ENCODE measurements around the gene ECM2.

The ECM2 gene

DNA sequence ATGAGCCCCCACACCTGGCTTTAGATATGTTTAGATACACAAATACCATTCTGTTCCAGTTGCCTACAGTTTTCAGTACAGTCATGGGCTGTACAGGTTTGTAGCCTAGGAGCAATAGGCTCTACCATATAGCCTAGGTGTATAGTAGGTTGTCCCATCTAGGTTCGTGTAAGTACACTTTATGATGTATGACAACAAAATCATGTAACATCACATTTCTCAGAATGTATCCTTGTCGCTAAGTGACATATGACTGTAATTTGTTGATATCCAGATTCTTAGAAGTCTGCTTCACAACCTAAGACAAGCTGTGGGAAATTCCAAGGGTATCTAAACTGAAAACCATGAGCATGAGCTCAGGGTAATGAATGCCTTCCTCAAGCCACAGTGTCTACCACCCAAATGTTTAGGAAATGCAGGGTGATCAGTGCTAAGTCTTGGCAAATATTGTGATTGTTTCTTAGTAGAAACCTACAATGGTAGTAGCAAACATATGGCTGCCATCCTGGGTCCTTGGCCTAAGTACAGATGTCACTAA is 8.4 kb downstream of the ECM2 start:
- no peak for DNase-seq

DNA sequence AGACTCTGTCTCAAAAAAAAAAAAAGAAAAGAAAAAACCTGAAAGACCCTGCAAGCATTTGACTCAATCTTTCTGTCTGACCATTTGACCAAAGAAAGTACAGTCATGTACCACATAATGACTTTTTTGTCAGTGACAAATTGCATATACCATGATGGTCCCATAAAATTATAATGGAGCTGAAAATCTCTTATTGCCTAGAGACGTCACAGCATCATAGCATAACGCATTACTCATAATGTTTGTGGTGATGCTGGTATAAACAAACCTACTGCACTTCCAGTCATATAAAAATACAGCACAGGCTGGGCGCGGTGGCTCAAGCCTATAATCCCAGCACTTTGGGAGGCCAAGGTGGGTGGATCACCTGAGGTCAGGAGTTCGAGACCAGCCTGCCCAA is 10.5 kb downstream of the ECM2 start:
- DNase-seq = no peak

DNA sequence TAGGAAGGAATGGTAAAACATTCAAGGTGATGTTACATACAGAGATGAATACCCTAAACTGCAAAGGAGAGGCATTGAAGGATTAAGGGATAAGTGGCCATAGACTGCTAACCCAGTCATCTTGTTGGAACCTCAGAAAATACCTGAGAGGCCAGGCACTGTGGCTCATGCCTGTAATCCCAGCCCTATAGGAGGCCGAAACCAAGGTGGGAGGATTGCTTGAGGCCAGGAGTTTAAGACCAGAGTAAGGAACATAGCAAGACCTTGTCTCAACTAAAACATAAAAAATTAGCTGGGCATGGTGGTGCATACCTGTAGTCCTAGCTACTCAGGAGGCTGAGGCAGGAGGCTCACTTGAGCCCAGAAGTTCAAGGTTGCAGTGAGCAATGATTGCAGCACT is 10.9 kb downstream of the ECM2 start:
- no peak for DNase-seq

DNA sequence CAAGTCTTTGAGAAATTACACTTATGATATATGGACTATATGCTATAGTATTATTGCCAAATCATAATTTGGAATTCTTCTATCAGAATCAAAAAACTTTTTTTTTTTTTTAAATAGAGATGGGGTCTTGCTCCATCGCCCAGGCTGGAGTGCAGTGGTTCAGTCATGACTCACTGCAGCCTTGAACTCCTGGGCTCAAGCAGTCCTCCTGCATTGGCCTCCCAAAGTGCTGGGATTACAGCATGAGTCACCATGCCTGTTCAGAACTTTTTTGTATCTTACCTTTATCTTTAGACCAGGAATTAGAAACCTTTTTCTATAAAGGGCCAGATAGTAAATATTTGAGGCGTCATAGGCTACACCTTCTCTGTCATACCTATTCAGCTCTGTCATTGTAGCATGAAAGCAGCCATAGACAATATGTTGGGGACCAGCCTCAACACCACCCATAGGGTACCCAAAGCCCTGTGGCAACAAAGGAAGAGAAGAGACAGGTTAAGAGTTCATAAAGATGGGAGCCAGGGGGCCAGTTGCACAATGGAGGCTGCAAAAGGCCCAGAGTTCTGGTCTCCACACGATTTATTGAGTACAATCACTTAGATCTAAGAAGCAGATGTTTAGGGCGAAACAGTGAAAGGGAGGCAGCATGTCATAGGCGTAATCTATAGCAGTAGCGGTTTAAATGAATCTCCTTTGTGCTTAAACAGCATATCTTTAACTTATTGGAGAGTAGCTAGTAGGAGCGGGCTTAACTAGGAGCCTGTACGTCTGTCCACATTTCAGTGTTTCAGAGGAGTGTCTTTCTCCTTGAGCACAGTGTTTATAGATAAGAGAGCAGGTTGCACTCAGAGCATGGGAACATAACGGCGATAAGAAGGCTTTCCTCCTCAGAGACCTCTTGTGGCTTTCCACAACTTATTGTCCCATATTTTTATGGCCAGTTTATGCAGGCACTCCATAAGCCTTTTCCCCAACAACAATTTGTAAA is 12.5 kb downstream of the ECM2 start:
- DNase-seq = no peak

DNA sequence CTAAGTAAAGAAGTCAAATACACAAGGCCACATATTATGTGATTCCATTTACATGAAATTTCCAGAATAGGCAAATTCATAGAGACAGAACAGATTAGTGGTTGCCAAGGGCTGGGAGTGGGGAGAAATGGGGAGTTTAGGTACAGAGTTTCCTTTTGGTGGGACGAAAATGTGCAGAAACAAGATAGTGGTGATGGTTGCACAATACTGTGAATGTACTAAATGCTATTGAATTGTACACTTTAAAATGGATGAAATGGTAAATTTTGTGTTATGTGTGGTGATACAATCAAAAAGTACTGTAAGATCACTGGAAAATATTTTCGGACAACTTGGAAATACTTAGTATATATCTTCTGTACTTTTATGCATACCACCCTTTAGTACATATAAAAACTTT is 15.0 kb downstream of the ECM2 start:
- no peak for DNase-seq

DNA sequence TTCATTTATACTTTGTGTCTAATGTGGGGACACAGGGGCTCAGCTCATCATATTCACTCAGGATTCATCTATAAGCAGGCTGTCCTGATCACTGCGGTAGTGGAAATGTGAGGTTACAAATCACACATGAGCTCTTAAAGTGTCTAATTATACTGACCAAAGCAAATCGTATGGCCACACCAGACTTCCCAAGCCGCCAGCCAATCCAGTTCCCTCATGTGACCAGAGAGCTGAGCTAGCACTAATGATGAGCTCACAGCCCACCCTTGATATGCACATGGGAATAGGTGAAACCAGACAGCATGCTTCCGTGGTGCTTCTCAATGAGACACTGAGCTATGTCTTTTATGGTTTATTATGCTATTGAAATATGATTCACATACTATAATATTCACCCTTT is 17.6 kb downstream of the ECM2 start:
- no peak for DNase-seq

DNA sequence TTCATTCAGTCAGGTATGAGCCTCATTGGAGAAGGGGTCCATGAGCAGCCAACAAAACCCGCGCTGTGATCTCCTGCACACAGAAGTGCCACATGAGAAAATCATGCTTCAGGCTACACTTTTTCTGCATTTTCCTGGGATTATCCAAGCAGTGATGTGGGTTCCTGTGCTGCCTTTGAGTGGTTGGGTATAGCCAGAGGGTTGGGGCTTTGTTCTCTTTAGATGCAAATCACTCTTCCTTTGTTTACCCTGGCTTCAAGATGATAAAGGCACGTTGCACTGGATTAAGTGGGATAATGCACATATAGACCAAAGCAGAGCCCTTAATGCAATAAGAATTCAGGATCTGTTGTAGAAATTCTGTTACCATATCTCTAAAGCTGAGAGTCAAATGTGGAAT is 18.7 kb downstream of the ECM2 start:
- DNase-seq = no peak

DNA sequence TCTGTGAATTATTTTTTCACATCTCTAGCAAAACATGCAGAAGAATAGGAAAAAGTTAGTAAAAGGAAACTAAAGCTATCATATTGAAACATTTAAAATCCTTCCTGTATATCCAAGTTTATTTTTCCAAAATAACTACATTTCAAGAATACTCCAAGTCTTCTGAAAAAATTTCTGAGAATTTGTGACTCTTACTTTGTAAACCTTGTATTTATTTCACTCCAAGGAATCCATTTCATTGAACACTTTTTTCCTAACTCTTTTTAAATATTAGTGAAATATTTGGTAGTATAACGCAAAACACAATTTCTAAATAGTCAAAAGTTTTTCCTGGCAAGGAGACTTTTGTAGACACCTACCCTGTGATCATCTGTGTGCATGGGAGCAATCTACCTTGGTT is 19.3 kb downstream of the ECM2 start:
- no peak for DNase-seq

DNA sequence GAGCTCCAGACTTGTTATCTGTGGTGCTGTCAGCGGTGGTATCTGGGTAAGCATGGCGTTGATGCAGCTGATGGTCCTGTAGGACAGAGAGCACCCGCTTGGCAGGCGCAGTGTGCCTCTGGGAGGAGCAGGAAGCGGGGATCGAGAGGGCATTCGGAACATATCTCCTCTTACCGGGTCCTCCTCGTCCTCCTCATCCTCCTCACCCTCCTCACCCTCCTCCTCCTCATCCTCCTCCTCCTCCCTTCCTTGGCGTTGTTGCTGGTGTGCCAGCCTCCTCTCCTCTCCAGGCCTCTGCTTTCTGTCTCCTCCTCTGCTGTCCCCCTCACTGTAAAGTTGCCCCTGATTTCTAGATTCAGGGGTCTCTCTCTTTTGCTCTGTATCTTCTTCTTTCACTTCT is 21.2 kb downstream of the ECM2 start:
- DNase-seq = no peak

DNA sequence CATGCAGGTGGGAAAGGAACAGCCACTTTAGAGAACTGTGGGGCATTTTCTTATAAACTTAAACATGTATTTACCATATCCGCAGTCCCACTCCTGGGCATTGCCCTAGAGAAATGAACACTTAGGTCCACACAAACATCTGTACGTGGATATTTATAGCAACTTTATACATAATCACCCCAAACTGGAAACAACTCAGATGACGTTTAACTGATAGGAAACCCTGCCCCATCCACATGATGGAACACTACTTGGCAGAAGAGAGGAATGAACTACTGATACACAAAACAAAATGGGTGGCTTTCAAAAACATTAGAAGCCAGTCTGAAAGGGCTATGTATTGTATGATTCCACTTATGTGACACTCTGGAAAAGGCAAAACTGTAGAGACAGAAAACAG is 22.4 kb downstream of the ECM2 start:
- DNase-seq = no peak

DNA sequence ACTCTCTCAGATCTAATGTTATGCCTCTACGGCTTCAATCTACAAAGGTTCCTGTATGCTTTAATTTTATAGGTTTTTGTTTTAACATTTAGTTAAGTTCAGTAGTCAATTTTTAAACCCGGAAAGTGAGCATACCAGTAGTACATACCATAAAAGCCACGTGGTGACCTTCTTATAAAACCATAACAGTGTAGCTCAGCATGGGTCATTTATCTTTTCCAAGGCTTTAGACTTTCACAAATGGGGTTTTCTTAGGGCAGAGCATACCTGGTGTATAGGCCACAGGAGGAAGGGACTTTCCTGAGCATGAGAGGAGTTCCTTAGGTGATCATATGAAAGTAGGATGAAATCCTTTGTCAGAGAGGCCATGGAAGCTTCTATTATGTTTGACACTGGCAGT is 23.2 kb downstream of the ECM2 start:
- no peak for DNase-seq

DNA sequence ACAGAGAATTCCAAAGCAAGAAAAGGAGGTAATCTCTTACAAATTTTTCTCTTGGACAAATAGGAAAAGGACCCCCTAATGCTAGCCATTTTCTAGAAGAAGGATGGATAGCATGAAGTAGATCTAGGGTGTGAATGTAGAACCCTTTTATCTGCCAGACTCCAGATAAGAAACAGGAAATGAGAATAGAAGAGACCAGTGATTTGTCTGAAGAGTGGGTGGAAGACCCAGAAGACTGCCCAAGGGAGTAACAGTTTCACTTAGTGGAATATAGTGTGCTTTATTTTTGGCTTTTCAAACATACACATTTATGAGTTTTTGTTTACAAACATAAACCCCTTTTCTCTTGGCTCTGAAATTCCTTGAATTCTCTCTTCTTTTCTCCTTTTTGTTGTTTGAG is 25.0 kb downstream of the ECM2 start:
- no peak for DNase-seq

DNA sequence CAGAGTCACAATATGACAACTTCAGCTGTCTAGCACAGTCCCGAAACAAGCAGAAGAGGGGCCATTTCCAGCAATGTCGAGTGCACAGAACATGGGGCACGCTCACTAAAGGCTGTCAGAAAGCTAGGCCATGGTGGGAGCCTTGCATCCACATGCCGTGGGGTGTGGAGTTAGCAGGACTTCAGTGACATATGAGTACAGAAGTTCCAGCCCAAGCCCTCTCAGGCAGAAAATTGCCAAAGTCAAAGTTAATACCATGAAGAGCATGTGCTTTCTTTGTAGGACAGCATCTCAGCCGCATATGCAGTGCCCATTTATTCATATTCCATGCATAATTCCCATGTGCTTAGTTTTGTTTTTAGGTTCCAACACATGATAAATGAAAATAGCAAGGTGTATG is 26.7 kb downstream of the ECM2 start:
- no peak for DNase-seq

DNA sequence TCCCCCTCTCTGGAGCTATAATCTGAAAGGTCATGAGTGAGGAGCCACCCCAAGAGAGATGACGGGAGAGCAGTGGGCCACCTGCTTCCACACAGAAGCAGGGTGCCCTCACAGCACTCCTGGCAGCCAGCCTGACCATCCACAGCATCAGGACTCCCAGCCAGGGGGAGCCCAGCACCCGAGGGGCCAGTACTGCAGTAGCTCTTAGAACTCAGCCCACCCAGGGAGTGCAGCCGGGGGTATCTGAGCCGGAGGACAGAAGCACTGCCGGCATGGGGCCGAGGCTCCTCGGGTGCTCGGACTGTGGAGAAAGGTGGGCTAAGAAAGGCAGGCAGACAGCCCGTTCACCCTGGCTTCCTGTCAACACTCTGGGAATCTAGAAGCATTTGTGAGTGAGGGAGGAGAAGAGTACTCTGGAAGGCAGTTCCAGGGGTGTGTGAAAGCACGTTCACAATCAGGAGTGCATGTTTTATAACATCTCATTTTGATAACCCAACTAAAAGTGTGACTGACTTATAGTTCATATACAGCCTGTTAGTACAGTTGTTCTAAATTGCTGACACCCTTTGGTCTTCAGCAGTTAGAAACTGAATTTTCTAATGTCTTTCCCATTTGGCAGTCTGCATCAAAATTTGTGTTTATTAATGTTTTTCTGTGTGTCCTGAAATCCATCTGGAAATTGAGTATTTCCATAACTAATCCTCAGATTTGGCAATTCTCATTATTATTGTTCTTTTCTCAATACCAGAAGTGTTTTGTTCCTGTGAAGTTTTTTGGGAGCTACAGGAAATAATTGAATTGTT is 27.6 kb downstream of the ECM2 start:
- DNase-seq = no peak

DNA sequence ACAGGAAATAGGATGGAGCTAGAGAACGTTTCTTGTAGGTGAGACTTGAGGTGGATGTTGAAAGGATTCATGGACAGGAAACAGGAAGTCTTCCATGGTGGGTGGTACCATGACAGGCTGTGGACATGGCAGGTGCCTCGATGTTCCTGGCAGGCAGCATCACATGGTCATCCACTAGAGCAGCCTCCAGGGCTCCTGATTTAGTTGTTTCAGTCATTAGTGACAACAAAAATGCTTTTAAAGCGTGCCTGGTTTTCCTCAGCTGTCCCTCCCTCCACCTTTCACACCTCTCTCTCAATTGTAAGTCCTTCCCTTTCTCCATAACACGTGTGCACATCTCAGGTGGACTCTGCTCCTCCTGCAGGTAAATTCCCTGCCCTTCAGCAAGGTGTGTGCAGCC is 28.3 kb downstream of the ECM2 start:
- no peak for DNase-seq

DNA sequence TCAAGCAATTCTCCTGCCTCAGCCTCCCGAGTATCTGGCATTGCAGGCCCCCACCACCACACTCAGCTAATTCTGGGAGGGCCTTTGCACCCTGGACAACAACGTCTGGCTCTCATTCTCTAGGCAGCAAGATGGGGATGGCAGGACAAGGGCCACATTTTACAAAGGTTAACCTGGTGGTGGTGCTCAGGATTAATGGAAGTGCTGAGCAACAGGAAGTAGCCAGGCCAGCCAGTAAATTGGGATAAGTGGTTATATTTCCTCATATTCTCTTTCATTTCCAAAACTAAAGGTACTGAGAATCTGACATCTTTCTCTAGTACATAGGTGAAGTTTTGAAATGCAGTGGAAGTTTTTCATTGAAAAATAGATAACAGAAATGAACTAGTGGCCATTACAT is 28.8 kb downstream of the ECM2 start:
- DNase-seq = no peak

DNA sequence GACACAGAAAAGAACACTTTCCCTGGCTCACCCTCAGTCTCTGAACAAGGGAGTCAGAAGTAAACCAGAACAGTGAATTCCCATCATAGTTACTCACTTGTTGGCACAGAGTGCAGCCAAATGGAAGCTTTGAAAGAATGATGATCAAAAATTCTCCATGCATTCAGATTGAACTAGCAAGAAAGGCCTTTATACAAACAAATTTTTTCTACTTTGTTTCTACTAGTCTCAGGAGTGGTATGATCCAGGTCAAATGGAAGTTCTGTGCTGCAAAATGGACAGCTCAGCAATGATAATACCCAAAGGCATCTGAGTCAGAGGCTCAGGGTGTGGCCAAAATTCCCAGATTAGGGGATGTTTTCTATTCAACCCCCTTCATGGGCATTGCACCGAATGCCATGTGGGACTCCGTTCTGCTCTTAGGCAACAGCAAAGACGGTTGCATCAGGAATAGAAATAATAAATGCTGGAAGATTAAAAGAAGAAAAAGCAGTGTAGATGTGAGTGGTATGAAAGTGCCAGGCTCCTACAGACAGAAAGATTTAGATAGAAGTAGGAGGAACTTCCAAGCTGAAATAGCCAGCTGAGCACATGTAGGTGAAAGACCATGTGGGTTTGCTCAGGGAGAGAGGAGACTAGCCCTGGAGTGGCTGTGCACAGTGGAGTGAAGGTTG is 29.5 kb downstream of the ECM2 start:
- DNase-seq = no peak

DNA sequence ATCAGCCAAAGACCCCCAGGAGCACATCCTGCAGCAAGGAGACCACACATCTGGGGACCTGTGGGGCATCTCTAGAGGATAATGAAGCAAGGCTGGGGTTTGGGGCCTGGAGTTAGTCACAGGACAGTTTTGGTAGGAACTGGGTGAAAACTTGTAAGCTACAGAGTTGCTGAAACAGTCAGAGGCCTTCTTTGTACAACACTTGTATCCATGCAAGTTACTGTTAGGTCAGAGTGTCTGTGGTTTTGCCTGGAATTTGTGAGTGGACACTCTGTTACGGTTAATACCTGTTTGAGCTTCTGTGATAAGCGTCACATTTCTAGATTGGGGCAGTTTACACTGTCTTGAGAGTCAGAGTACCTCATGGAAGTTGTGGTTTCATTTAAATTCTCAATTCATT is 30.9 kb downstream of the ECM2 start:
- no peak for DNase-seq

DNA sequence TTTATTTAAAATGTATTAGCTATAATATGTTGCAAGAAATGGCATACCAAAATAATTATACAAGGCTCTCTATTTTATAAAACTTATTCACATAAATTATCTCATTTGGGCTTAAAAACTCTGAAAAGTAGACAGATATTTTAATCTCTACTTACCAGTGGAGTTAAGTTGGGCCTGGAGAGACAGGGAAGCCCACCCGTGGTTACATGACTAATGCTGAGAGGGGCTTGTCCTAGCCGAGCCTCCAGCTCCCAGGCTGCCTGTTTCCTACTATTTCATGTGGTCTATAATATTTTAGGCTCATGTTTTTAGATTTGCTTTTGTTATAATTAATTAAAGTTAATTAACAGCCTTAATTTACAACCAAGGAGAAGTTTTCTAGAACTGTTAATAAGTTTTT is 32.6 kb downstream of the ECM2 start:
- no peak for DNase-seq

DNA sequence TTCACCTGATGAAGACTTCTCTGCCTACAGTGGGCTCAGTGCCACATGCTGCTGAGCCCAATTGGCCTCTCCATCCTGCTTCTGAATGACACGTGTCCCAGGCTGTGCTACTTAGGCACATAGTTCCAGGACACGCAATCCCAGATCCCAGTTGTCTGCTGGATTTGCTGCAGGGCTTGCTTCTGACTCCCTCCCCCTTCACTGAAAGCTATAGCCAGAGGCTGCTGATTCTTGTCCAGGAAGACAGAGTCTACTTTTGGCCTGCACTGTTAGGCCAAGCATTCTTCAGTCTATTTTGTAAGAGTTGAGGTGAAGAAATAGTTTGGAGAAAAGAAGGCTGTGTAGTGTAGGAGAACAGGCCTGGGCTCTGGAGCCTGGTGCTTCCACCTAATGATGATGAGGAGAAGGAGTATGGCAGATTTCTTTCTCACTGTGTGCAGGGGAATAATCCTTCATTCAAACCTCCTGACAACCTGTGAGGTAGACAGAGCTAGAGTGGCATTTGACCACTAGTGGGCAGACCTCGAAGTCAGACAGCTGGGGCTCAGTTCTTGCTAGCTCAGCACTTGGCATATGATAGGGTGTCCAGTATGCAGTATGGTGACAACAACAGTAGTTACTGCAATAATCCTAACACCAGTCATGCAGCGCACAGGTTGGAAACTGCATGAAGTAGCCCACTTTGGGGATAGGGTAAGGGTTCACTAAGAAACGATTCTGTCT is 34.0 kb downstream of the ECM2 start:
- DNase-seq = no peak

DNA sequence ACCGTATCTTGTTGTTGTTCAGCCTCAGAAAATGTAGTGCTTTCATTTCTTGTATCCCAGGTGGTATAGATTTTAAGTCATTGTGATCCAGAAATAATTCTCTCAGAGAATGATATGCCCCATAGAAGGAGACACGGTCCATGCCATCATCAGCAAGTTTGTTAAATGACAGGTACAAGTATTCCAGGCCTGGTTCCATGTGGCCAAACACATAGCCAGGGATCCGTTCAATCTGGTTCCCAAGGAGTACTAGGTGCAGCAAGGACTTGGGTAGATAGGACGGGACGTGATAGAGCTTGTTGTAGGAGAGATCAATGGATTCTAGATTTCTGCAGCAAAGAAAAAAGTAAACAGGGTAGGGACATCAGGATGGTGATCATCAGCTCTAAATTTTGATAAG is 35.1 kb downstream of the ECM2 start:
- no peak for DNase-seq

DNA sequence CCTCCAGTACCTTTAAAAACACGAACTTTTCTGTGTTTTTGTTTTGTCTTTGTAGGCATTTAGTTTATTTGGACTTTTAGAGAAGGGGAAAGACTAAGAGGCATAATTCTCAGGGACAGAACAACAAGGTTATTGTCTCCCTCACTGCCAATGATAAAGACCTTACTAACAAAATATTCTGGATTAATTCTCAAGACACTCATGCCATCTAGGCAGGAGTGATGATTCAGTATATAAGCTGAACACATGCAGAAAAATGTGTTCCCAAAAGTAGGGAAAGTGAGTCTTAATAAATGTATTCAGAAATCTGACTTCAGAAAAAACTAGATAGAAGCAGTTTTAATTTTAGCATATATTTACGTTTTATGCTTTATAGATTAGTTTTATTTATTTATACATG is 36.1 kb downstream of the ECM2 start:
- DNase-seq = no peak
